Loucy (cell line): ENCODE results near the gene CS.

Source experiments
- EZH2phosphoT487 ChIP-seq: fragments of 200-600 bp; IDR thresholded peaks from 2 replicates; pipeline ENCODE4 v1.6.1; 2018; ENCODE audit warnings: antibody characterized with exemption, mild to moderate bottlenecking, moderate library complexity, borderline replicate concordance
- TF ChIP-seq, protein P1 (sequence below): fragments of 200-600 bp; sonication (generic); conservative IDR thresholded peaks from 2 replicates; pipeline ENCODE4 v1.5.1; 2014; ENCODE audit warnings: mild to moderate bottlenecking, antibody characterized with exemption, low read length

DNA sequence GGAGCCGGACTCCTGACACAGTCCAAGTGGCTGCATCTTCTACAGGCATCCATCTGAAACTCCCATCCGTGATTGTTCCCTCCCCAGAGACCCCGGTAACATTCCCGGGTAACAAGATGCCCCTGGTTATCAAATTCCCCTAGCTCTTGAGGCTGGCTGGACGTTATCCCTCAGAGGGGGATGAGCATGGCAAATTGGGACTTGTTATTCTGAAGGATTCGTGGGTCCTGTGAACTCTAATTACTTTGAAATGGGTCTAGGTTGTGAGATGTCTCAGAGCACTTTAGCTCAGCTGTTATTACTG lies 34.3 kb upstream of the CS start:
- TF ChIP-seq, protein P1, sequence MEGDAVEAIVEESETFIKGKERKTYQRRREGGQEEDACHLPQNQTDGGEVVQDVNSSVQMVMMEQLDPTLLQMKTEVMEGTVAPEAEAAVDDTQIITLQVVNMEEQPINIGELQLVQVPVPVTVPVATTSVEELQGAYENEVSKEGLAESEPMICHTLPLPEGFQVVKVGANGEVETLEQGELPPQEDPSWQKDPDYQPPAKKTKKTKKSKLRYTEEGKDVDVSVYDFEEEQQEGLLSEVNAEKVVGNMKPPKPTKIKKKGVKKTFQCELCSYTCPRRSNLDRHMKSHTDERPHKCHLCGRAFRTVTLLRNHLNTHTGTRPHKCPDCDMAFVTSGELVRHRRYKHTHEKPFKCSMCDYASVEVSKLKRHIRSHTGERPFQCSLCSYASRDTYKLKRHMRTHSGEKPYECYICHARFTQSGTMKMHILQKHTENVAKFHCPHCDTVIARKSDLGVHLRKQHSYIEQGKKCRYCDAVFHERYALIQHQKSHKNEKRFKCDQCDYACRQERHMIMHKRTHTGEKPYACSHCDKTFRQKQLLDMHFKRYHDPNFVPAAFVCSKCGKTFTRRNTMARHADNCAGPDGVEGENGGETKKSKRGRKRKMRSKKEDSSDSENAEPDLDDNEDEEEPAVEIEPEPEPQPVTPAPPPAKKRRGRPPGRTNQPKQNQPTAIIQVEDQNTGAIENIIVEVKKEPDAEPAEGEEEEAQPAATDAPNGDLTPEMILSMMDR, result no peak
- TF ChIP-seq EZH2phosphoT487, result no peak
